ENCODE data around the gene TACR1. TPM values are rescaled to one million over a fixed set of nuclear protein-coding genes. Genes with fewer than 3 reads are reported as not detected.

TACR1 gene
- total RNA-seq, 1 donor from 2014 or later, result 1.0 TPM

DNA sequence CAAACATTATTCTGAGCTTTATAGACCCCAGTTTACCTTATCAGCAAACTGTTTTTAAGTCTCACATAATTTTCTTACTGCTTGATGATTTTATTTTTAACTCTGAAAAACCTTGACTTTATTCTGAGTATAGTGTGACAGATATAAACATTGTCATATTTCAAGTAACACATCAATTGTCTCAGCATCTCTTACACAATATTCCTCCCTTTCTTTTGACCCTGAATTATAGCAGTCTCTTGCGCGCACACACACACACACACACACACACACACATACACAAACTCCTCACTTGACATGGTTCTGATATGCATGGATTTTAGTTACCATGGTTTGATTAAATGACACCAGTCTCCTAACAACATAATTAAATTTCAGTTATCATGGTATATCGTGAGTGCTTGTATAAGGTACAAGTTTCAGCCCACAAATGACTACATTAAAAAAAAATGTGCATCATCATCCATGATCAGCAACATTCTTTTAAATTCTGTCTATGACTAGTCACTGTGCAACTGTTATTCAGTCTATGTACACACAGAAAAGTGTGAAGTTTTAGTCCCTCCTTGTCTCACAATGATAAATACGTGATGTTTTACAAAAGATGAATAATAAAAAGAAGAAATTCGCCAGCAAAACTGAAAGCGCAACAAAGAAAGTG lies 39.5 kb upstream of the TACR1 start:
- H3K27ac Mint-ChIP-seq (ENCODE audit: unreplicated experiment), result no peak overlapping the region
- no peaks in the 10 kb centered on the region for H3K9me3 Mint-ChIP-seq (ENCODE audit: unreplicated experiment)
- no peak for DNase-seq (ENCODE audit: low spot score)
- H3K36me3 Mint-ChIP-seq (ENCODE audit: low read depth, unreplicated experiment), result peaks cover 5% of the 10 kb centered on the region
- no peak overlapping the region for H3K4me3 Mint-ChIP-seq (ENCODE audit: unreplicated experiment)
- H3K4me1 Mint-ChIP-seq (ENCODE audit: unreplicated experiment), result peaks cover 2% of the 10 kb centered on the region
- TF ChIP-seq, protein P1, sequence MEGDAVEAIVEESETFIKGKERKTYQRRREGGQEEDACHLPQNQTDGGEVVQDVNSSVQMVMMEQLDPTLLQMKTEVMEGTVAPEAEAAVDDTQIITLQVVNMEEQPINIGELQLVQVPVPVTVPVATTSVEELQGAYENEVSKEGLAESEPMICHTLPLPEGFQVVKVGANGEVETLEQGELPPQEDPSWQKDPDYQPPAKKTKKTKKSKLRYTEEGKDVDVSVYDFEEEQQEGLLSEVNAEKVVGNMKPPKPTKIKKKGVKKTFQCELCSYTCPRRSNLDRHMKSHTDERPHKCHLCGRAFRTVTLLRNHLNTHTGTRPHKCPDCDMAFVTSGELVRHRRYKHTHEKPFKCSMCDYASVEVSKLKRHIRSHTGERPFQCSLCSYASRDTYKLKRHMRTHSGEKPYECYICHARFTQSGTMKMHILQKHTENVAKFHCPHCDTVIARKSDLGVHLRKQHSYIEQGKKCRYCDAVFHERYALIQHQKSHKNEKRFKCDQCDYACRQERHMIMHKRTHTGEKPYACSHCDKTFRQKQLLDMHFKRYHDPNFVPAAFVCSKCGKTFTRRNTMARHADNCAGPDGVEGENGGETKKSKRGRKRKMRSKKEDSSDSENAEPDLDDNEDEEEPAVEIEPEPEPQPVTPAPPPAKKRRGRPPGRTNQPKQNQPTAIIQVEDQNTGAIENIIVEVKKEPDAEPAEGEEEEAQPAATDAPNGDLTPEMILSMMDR (IDR thresholded peaks at IDR 0.05; ENCODE audit: unreplicated experiment), result no peak
- no peaks in the 10 kb centered on the region for H3K27me3 Mint-ChIP-seq (ENCODE audit: unreplicated experiment)

DNA sequence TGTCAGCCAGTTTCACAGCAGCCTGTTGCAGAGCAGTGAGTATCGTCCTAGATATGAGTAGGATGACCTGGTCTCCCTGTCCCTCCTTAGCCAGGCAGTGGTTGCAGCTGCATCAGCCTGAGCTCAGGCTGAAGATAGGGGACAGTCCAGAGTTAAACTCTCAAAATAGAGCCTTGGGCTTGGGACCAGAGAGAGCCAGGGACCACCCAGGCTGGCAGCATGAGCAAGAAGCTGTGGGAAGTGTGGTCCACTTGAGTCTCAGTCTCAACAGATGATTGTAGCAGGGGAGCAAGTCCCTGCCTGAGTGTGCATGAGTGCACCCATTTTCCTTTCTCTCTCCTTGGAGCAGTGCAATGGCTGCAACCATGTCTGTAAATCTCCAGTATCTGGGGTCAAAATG lies 38.0 kb upstream of the TACR1 start:
- TF ChIP-seq, protein P1 (IDR thresholded peaks at IDR 0.05; ENCODE audit: unreplicated experiment), result no peak
- no peak for DNase-seq (ENCODE audit: low spot score)
- Mint-ChIP-seq H3K9me3 (ENCODE audit: unreplicated experiment) (no peaks in the 10 kb centered on the region), H3K27me3 (ENCODE audit: unreplicated experiment) (no peaks in the 10 kb centered on the region), H3K36me3 (ENCODE audit: low read depth, unreplicated experiment) (no peaks in the 10 kb centered on the region), H3K27ac (ENCODE audit: unreplicated experiment) (no peak overlapping the region), H3K4me1 (ENCODE audit: unreplicated experiment) (peaks cover 11% of the 10 kb centered on the region), H3K4me3 (ENCODE audit: unreplicated experiment) (no peak overlapping the region)

DNA sequence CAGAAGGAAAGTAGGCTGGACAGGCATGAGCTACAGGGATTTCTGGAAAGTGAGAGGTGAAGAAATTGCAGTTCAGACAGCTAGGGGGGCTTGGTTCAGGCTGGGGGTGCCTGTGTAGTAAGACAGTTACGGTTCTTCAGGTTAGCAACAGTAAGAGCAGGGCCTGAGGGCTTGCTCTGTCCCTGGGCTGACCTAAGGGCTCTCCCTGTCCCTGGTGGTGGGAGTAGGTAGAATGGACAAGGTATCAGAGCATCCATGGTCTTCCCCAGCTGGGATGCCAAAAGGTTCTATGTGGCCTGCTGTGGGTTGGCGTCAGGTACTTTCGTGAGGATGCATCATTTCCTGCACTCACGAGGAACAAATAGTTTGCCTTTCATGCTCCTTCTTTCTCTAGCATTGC lies 34.6 kb upstream of the TACR1 start:
- H3K27me3 Mint-ChIP-seq (ENCODE audit: unreplicated experiment), result no peaks in the 10 kb centered on the region
- H3K4me1 Mint-ChIP-seq (ENCODE audit: unreplicated experiment), result peaks cover 11% of the 10 kb centered on the region
- TF ChIP-seq, protein P1 (IDR thresholded peaks at IDR 0.05; ENCODE audit: unreplicated experiment), result no peak
- H3K36me3 Mint-ChIP-seq (ENCODE audit: low read depth, unreplicated experiment), result no peaks in the 10 kb centered on the region
- H3K4me3 Mint-ChIP-seq (ENCODE audit: unreplicated experiment), result no peak overlapping the region
- no peak overlapping the region for H3K27ac Mint-ChIP-seq (ENCODE audit: unreplicated experiment)
- no peak for DNase-seq (ENCODE audit: low spot score)
- H3K9me3 Mint-ChIP-seq (ENCODE audit: unreplicated experiment), result no peaks in the 10 kb centered on the region

DNA sequence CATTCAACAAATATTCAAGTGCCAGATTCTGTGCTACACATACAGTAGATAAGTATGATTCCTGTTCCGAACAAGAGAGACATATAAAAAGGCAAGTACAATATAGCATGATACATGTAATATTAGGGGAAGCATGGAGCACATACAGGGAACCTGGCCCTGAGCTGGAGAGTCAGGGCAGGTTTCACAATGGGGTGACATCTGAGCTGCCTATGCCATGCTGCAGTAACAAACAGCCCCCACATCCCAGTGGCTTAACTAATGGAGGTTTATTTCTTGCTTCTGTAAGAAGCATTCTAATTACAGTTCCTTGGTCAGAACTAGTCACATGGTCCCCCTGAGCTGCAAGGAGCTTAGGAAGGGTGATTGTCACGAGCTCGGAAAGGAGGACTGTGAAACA lies 27.3 kb upstream of the TACR1 start:
- TF ChIP-seq, protein P1 (IDR thresholded peaks at IDR 0.05; ENCODE audit: unreplicated experiment), result no peak
- Mint-ChIP-seq H3K27me3 (ENCODE audit: unreplicated experiment) (no peaks in the 10 kb centered on the region), H3K4me3 (ENCODE audit: unreplicated experiment) (no peak overlapping the region), H3K4me1 (ENCODE audit: unreplicated experiment) (no peaks in the 10 kb centered on the region), H3K9me3 (ENCODE audit: unreplicated experiment) (no peaks in the 10 kb centered on the region), H3K27ac (ENCODE audit: unreplicated experiment) (no peak overlapping the region), H3K36me3 (ENCODE audit: low read depth, unreplicated experiment) (no peaks in the 10 kb centered on the region)
- DNase-seq (ENCODE audit: low spot score), result no peak

DNA sequence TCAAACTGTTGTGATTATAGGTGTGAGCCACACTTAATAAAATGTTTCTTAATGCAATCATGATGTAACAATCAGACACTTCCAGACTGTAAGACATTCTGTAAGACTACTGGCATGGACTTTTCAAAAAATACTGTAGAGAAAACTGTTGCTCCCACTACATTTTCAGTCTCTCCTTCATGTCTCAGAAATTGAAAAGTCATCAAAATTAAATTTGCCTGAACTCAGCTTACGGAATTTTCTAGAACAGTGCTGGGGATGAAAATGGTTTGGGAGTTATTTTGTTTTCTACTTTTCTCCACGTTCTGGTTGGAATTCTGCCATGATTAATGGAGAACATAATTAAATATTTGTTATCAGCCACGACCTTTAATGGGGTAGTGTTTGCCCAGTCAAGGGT lies 26.8 kb upstream of the TACR1 start:
- no peaks in the 10 kb centered on the region for H3K4me1 Mint-ChIP-seq (ENCODE audit: unreplicated experiment)
- no peak for DNase-seq (ENCODE audit: low spot score)
- no peaks in the 10 kb centered on the region for H3K36me3 Mint-ChIP-seq (ENCODE audit: low read depth, unreplicated experiment)
- H3K4me3 Mint-ChIP-seq (ENCODE audit: unreplicated experiment), result no peak overlapping the region
- TF ChIP-seq, protein P1 (IDR thresholded peaks at IDR 0.05; ENCODE audit: unreplicated experiment), result no peak
- H3K27me3 Mint-ChIP-seq (ENCODE audit: unreplicated experiment), result no peaks in the 10 kb centered on the region
- no peak overlapping the region for H3K27ac Mint-ChIP-seq (ENCODE audit: unreplicated experiment)
- no peaks in the 10 kb centered on the region for H3K9me3 Mint-ChIP-seq (ENCODE audit: unreplicated experiment)
